SK-N-DZ (cell line): ENCODE results near the gene PHTF2.
"Not testable (repeated sequence)": the region's sequence is repeated elsewhere in the genome, so short reads cannot be mapped to it uniquely, and the experiment has no call there.

Experiments
- DNase-seq: peaks from one replicate; pipeline ENCODE4 v3.0.0-alpha.2; 2015; ENCODE audit warnings: low spot score
- small RNA-seq, 2 experiments: library from RNA; depleted of rRNA; stranded (forward); fragments of <200 nt; gene quantifications; one replicate each; pipeline ENCODE3, GENCODE V24; 2014

PHTF2 gene

GRCh38 chr7:77985232-77985973 is 186.8 kb downstream of the PHTF2 start:
- DNase-seq, result no peak

DNA sequence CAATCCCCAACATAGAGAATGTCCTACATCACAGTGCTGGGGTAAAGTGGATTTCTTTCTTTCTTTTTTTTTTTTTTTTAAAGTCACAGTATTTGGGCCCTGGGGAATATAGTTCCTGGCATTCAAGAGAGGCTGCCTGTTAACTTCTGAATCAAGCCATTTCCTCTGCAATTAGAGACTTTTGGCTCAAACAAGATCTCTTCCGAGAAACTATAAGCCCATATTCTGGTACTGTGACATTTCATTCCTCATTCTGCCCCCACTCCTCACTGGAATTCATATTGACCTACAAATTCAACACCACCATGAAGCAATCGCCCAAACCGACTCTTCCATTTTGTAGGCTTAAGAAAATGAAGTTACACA is 187.4 kb downstream of the PHTF2 start:
- DNase-seq, result no peak

GRCh38 chr7:77989981-77990566 is 191.5 kb downstream of the PHTF2 start:
- DNase-seq, result no peak

- no peak for DNase-seq
Measured at GRCh38 chr7:77991656-77992055, 193.1 kb downstream of the PHTF2 start.

DNA sequence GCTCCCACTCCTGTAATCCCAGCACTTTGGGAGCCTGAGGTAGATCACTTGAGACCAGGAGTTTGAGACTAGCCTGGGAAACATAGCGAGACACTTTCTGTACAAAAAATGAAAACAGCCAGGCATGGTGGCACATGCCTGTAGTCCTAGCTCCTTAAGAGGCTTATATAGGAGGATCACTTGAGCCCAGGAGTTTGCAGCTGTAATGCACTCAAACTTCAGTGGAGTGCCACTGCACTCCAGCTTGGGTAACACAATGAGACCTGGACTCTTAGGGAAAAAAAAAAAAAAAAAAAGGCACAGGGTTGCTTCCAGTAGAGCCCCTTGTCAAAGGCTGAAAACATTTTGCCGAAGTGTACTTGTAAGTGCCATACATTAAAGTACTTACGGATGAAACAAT is 195.3 kb downstream of the PHTF2 start:
- DNase-seq, result no peak

GRCh38 chr7:77995717-77996116 is 197.1 kb downstream of the PHTF2 start:
- no peak for DNase-seq

- not testable (repeated sequence) for DNase-seq
Measured at GRCh38 chr7:77999168-77999567, 200.6 kb downstream of the PHTF2 start.

- DNase-seq, result no peak
Measured at GRCh38 chr7:78002021-78002420, 203.4 kb downstream of the PHTF2 start.

GRCh38 chr7:78002715-78003114 is 204.1 kb downstream of the PHTF2 start:
- DNase-seq, result no peak

- DNase-seq, result no peak
Measured at GRCh38 chr7:78006063-78006755, 207.6 kb downstream of the PHTF2 start.

Small RNA genes within 50 kb of the gene (small RNA-seq; reads per million reads assigned to genes)
- gene RF00019, result 0 reads per million in 2 experiments
